ENCODE data around the gene SIRPA.

GRCh38 chr20:1950836-1951235 lies 55.6 kb downstream of the SIRPA start:
- TF ChIP-seq EZH2 (IDR thresholded peaks at IDR 0.05) (no peak), POLR2AphosphoS5 (IDR thresholded peaks at IDR 0.05; ENCODE audit: borderline replicate concordance, low read depth, low read length) (no peak), FOXP2 (optimal IDR thresholded peaks at IDR 0.05; ENCODE audit: control extremely low read depth, extremely low read length, insufficient read depth) (no peak)
